ENCODE results near the gene CECR2.

- no peak for TF ChIP-seq CTCF (IDR thresholded peaks at IDR 0.05 in 4 of 5, conservative IDR thresholded peaks at IDR 0.05 in 1 of 5)
- TF ChIP-seq POLR2A (IDR thresholded peaks at IDR 0.05): no peak
These were observed 211.3 kb downstream of the CECR2 start for GRCh38 chr22:17580441-17581031.

All from gastrocnemius medialis (tissue), 4 donors.